Astrocyte (in vitro differentiated cells and primary cell): ENCODE results near the gene GRK2. TPM values are rescaled to one million over a fixed set of nuclear protein-coding genes. Genes with fewer than 3 reads are reported as not detected.
A peak's percentile ranks its signal among the peaks of the same experiment; 100 is the strongest.

Experiments used
- DNase-seq: peaks from one replicate; pipeline ENCODE4 v3.0.0-alpha.2; 2010; ENCODE audit warnings: low read depth
- FAIRE-seq: peaks from 2 replicates; lab custom pipeline; 2011; peaks lifted over from hg19 to GRCh38; lab: Jason Lieb, UNC
- H2AFZ ChIP-seq: 2 replicates; pipeline ENCODE4 v1.6.0; 2012; ENCODE audit warnings: low read depth, low read length, inconsistent platforms
- H3K27ac ChIP-seq: 2 replicates; pipeline ENCODE4 v1.5.1; 2011; ENCODE audit warnings: low read depth, low read length, inconsistent platforms
- H3K27me3 ChIP-seq: 2 replicates; pipeline ENCODE4 v1.6.0; 2011; ENCODE audit warnings: low read length, inconsistent platforms; ENCODE audit not compliant: insufficient read depth
- H3K36me3 ChIP-seq: 2 replicates; pipeline ENCODE4 v1.5.1; 2011; ENCODE audit warnings: low read length, inconsistent platforms; ENCODE audit not compliant: insufficient read depth
- H3K4me1 ChIP-seq: 2 replicates; pipeline ENCODE4 v1.5.1; 2011; ENCODE audit warnings: low read length, inconsistent platforms; ENCODE audit not compliant: insufficient read depth
- H3K4me2 ChIP-seq: 2 replicates; pipeline ENCODE4 v1.6.0; 2012; ENCODE audit warnings: low read length, inconsistent platforms
- H3K4me3 ChIP-seq: 2 replicates; pipeline ENCODE4 v1.5.1; 2011; ENCODE audit warnings: low read depth, mild to moderate bottlenecking, low read length, inconsistent platforms; ENCODE audit not compliant: insufficient read depth
- H3K79me2 ChIP-seq: 2 replicates; pipeline ENCODE4 v1.6.0; 2012; ENCODE audit warnings: mild to moderate bottlenecking, low read length, inconsistent platforms; ENCODE audit not compliant: insufficient read depth
- H3K9ac ChIP-seq: 2 replicates; pipeline ENCODE4 v1.6.0; 2012; ENCODE audit warnings: mild to moderate bottlenecking, low read length, inconsistent platforms
- H3K9me3 ChIP-seq: 2 replicates; pipeline ENCODE4 v1.5.1; 2012; ENCODE audit warnings: low read depth, mild to moderate bottlenecking, low read length, inconsistent platforms; ENCODE audit not compliant: insufficient read depth
- H4K20me1 ChIP-seq: 2 replicates; pipeline ENCODE4 v1.6.0; 2012; ENCODE audit warnings: low read length, inconsistent platforms; ENCODE audit not compliant: insufficient read depth
- H3K27ac Mint-ChIP-seq: one replicate; pipeline ENCODE4 v1.8.0; 2021; ENCODE audit warnings: mild to moderate bottlenecking, mixed read lengths; ENCODE audit not compliant: unreplicated experiment
- H3K27me3 Mint-ChIP-seq: one replicate; pipeline ENCODE4 v1.8.0; 2021; ENCODE audit warnings: low read depth, mixed read lengths; ENCODE audit not compliant: unreplicated experiment
- H3K36me3 Mint-ChIP-seq: one replicate; pipeline ENCODE4 v1.8.0; 2021; ENCODE audit warnings: low read depth, mixed read lengths; ENCODE audit not compliant: unreplicated experiment
- H3K4me1 Mint-ChIP-seq: one replicate; pipeline ENCODE4 v1.8.0; 2021; ENCODE audit warnings: low read depth, mixed read lengths; ENCODE audit not compliant: unreplicated experiment
- H3K4me3 Mint-ChIP-seq: one replicate; pipeline ENCODE4 v1.8.0; 2021; ENCODE audit warnings: mild to moderate bottlenecking, moderate library complexity, mixed read lengths; ENCODE audit not compliant: unreplicated experiment
- H3K9me3 Mint-ChIP-seq: one replicate; pipeline ENCODE4 v1.8.0; 2021; ENCODE audit warnings: mild to moderate bottlenecking, mixed read lengths; ENCODE audit not compliant: unreplicated experiment
- CTCF ChIP-seq: IDR thresholded peaks from 2 replicates; pipeline ENCODE4 v1.5.1; 2011; ENCODE audit warnings: low read depth, mild to moderate bottlenecking, inconsistent platforms, low read length, moderate library complexity; ENCODE audit not compliant: insufficient read depth
- EZH2 ChIP-seq: IDR thresholded peaks from 2 replicates; pipeline ENCODE4 v1.6.1; 2012; ENCODE audit warnings: mild to moderate bottlenecking, low read length, inconsistent platforms; ENCODE audit not compliant: insufficient read depth
- total RNA-seq: library from RNA; stranded (reverse); gene quantifications from 2 replicates; pipeline ENCODE4 v1.2.1, GENCODE V29; 2021

The GRK2 gene
- total RNA-seq, 1 donor from 2014 or later, result 34.0 TPM

DNA sequence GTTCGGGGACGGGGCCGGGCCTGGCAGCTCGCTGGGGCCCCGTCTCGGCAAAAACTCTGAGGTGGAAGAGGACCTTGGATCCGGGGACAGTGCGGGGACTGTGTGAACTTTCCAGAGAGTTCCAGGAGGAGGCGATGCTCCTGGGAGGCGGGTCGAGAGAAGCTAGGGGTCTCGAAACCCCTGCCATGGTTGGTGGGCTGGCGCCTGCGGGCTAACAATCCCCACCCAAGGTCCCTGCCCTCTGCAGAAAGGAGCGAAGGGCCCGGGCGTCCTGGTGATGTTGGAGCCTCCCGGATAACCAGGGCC, 4.7 kb upstream of the GRK2 start:
- DNase-seq (no peak), FAIRE-seq (no peak)
- H3K4me3 ChIP-seq, result no peak overlapping the region
- Mint-ChIP-seq H3K9me3 (no peaks in the 10 kb centered on the region), H3K36me3 (peaks cover 5% of the 10 kb centered on the region), H3K27ac (no peak overlapping the region), H3K4me1 (peaks cover 9% of the 10 kb centered on the region), H3K4me3 (peak overlapping the region; percentile 27), H3K27me3 (peaks cover 5% of the 10 kb centered on the region)
- H3K27ac ChIP-seq, result no peak overlapping the region
- peaks cover 15% of the 10 kb centered on the region for H3K4me1 ChIP-seq
- H3K9me3 ChIP-seq, result no peaks in the 10 kb centered on the region
- H3K4me2 ChIP-seq, result peak overlapping the region; percentile 96
- no peak overlapping the region for H3K9ac ChIP-seq
- peaks cover 7% of the 10 kb centered on the region for H3K79me2 ChIP-seq
- TF ChIP-seq EZH2, result no peak
- TF ChIP-seq CTCF, result no peak
- no peaks in the 10 kb centered on the region for H3K27me3 ChIP-seq
- H2AFZ ChIP-seq, result peak overlapping the region; percentile 59
- peaks cover 6% of the 10 kb centered on the region for H3K36me3 ChIP-seq
- H4K20me1 ChIP-seq, result peaks cover 1% of the 10 kb centered on the region

DNA sequence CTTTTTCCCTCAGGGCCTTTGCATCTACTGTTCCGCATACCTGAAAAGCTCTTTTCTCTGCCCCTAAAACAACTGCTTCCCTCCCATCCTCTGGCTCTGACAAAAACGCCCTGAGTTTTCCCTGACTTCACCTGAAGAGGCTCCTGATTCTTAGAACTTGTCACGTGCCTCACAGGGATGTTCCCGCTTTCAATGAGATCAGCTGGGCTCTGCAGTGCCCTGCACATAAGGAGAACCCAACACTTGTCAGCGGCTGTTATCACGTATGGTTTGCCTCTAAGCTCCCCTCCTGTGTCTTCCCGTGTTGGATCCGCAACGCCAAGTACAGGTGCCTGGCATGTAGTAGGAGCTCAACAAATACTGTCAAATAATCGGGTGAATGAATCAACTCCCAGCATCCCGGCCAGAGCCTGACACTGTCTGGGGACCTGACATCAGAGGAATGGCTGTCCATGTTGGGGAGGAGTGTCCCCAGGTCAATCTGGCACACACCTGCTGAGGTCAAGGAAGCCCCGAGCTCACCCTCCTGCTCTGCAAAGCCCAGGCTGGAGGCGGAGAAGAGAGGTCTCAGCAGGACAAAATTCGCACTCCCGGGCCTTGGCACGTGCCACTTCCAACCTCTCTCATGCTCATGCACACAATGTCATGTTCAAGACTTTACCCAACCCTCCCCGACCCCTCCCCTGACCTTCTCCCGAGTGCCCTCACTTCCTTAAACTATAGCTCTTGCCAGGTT, 4.2 kb upstream of the GRK2 start:
- no peak overlapping the region for H3K27ac ChIP-seq
- H3K27me3 Mint-ChIP-seq, result peaks cover 5% of the 10 kb centered on the region
- no peak overlapping the region for H3K4me3 Mint-ChIP-seq
- H3K4me2 ChIP-seq, result peak overlapping the region; percentile 96
- peak overlapping the region; percentile 59 for H2AFZ ChIP-seq
- H3K27ac Mint-ChIP-seq, result no peak overlapping the region
- peaks cover 12% of the 10 kb centered on the region for H3K79me2 ChIP-seq
- peaks cover 1% of the 10 kb centered on the region for H3K36me3 ChIP-seq
- H4K20me1 ChIP-seq, result peaks cover 2% of the 10 kb centered on the region
- H3K36me3 Mint-ChIP-seq, result peaks cover 5% of the 10 kb centered on the region
- no peaks in the 10 kb centered on the region for H3K9me3 Mint-ChIP-seq
- H3K9me3 ChIP-seq, result no peaks in the 10 kb centered on the region
- H3K4me1 ChIP-seq, result peaks cover 16% of the 10 kb centered on the region
- no peak for TF ChIP-seq EZH2
- TF ChIP-seq CTCF, result no peak
- no peak overlapping the region for H3K9ac ChIP-seq
- no peak for FAIRE-seq
- H3K4me3 ChIP-seq, result no peak overlapping the region
- peaks cover 9% of the 10 kb centered on the region for H3K4me1 Mint-ChIP-seq
- no peak for DNase-seq
- H3K27me3 ChIP-seq, result no peaks in the 10 kb centered on the region
